Brain microvascular endothelial cell (primary cell): ENCODE results near the gene ANKRD39.

Source experiments
- DNase-seq: peaks from one replicate; pipeline ENCODE4 v3.0.0-alpha.2; 2020
- H3K27ac ChIP-seq: fragments of 250-450 bp; sonication (Bioruptor Pico); 2 replicates; pipeline ENCODE4 v1.5.1; 2020; ENCODE audit warnings: mild to moderate bottlenecking, moderate library complexity
- H3K27me3 ChIP-seq: fragments of 250-450 bp; sonication (Bioruptor Pico); replicated peaks from 2 replicates; pipeline ENCODE4 v1.5.1; 2020; ENCODE audit warnings: mild to moderate bottlenecking
- H3K36me3 ChIP-seq: fragments of 250-450 bp; sonication (Bioruptor Pico); replicated peaks from 2 replicates; pipeline ENCODE4 v1.5.1; 2020; ENCODE audit warnings: mild to moderate bottlenecking
- H3K4me3 ChIP-seq: 2 replicates; pipeline ENCODE4 v1.5.1; 2011; ENCODE audit warnings: low read depth, mild to moderate bottlenecking, control low read depth, low read length, moderate library complexity
- in situ Hi-C: cut with HindIII; loops from 2 replicates; pipeline ENCODE4 v1.10.0; 2017; ENCODE audit warnings: low sequenced_read_pairs, low pct_ligation_motif_present
- TF ChIP-seq, protein P1 (sequence below): IDR thresholded peaks from 2 replicates; pipeline ENCODE4 v1.5.1; 2011; ENCODE audit warnings: low read depth, mild to moderate bottlenecking, moderate library complexity, low read length, control low read depth, inconsistent platforms; ENCODE audit errors: missing control alignments

The ANKRD39 gene

DNA sequence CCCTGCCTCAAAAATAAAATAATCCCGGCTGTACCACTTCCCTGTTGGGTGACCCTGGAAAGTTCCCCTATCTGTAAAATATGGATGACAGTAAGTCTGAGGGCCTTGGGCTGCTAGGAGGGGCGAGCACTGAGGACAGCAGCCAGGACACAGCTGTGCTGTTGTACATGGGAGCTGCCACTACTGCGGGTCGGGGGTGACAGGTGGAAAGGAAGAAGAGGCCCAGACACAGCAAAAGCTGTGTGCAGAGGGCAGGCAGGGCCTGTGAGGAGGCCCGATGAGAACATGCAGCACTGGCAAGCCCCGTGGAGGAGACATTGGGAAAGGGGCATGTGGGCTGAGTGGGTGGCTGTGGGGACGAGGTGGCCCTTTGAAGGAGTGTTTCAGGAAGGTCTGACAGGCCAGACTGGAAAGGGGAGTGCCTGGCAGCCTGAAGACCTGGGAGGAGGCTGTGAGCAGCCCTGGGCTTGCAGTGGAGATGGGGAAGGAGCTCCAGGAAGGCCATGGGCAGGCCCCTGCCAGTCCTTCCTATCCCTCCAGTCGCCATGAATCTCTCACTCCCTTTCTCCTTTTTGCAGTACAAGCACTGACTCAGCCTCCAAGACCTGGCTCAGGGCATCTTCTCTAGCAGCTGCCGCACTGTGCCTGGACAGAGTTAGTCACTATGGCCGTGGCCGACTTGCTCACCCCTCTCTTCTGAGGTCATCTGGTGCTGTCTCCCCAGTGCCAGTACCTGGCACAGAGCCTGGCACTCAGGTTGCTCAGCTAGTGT lies 41.0 kb upstream of the ANKRD39 start:
- in situ Hi-C loops = no loop called here
- no peak overlapping the region for H3K27ac ChIP-seq
- TF ChIP-seq, protein P1, sequence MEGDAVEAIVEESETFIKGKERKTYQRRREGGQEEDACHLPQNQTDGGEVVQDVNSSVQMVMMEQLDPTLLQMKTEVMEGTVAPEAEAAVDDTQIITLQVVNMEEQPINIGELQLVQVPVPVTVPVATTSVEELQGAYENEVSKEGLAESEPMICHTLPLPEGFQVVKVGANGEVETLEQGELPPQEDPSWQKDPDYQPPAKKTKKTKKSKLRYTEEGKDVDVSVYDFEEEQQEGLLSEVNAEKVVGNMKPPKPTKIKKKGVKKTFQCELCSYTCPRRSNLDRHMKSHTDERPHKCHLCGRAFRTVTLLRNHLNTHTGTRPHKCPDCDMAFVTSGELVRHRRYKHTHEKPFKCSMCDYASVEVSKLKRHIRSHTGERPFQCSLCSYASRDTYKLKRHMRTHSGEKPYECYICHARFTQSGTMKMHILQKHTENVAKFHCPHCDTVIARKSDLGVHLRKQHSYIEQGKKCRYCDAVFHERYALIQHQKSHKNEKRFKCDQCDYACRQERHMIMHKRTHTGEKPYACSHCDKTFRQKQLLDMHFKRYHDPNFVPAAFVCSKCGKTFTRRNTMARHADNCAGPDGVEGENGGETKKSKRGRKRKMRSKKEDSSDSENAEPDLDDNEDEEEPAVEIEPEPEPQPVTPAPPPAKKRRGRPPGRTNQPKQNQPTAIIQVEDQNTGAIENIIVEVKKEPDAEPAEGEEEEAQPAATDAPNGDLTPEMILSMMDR = no peak
- no peak overlapping the region for H3K4me3 ChIP-seq
- H3K36me3 ChIP-seq = no peaks in the 10 kb centered on the region
- H3K27me3 ChIP-seq = no peaks in the 10 kb centered on the region
- DNase-seq = no peak

DNA sequence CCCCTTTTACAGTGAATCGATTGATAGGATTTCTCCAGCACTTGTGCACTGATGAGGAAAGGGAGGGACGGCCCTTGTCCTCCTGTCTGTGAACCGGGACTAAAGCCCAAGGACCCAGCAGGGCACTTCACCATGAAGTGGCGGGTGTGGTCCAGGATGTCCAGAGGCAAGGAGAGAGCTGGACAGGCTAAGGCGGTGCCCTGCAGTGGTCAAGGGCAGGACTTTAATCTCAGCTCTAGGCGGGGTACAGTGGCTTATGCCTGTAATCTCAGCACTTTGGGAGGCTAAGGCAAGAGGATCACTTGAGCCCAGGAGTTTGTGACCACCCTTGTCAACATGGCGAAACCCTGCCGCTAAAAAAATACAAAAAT lies 40.3 kb upstream of the ANKRD39 start:
- TF ChIP-seq, protein P1 = no peak
- in situ Hi-C loops = no loop called here
- no peaks in the 10 kb centered on the region for H3K27me3 ChIP-seq
- H3K4me3 ChIP-seq = no peak overlapping the region
- H3K36me3 ChIP-seq = no peaks in the 10 kb centered on the region
- H3K27ac ChIP-seq = no peak overlapping the region
- DNase-seq = no peak

DNA sequence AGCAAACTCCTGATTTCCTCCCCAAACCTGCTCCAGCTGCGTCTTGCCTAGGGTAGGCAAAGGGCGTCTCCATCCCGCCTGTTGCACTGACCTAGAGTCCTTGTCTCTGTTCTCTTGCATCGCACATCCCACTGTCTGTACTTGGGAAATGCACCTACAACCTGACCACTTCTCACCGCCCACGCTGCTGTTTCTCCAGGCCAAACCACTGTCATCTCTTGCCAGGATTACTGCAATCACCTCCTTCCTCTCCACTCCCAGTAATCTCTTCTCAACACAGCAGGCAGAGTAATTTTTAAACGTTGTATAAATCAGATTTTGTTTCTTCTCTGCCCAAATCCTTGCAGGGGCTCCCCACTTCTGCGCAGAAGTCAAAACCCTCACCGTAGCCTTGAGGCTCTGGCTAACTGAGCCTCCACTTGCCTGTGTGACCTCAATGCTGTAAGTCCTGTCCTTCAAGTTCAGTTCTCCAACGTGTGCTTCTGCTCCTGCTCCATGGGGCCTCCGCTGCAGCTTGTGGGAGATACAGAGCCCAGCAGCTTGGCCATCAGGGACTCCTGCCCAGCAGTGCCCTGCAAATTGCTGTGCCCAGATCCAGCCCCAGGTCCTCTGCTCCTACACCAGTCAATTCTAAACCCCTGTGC lies 39.8 kb upstream of the ANKRD39 start:
- H3K27ac ChIP-seq = no peak overlapping the region
- TF ChIP-seq, protein P1 = no peak
- in situ Hi-C loops = no loop called here
- H3K36me3 ChIP-seq = no peaks in the 10 kb centered on the region
- H3K4me3 ChIP-seq = no peak overlapping the region
- DNase-seq = no peak
- H3K27me3 ChIP-seq = no peaks in the 10 kb centered on the region

DNA sequence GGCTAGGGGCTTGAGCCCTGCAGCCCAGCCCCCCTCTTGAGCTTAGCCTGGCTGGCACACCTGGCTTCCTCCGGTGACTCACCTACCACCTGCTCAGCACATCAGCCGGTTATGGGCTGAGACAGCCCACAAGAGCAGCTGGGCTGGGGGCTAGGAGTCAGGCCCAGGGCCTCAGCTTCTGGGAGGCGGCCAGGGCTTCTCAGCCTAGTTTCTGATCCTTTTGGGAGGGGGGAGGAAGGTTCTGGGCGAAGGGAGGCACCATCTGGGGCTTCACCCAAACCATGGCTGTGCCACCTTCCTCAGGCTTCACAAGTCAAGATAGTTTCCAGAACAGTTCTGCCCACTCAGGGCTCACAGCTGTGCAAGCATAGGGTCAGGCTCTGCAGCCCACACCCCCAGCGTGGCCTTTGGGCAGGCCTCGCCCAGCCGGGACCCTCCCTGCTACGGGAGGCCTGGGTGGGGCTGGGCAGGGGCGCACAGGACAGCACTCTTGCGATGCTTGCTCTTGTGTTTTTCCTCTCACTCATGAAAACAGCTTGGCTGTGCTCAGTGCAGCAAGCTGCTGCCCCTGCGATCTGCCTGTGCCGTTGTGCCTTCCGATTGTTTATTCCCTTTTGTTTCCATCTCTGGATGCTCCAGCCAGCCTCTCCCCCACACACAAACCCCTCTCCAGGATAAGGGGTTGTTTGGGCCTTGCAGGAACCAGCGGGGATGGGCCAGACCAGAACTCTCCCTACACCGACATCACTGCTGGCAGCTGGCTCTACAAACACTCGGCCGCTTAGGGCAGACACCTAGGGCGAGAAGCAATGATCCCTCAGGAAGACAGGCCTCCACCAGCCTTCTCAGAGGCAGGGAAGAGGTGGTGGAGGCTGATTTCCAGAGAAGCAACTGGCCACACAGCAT lies 38.2 kb upstream of the ANKRD39 start:
- in situ Hi-C loops = no loop called here
- DNase-seq = no peak
- Histone ChIP-seq H3K27me3 (no peaks in the 10 kb centered on the region), H3K27ac (no peak overlapping the region), H3K4me3 (no peak overlapping the region), H3K36me3 (no peaks in the 10 kb centered on the region)
- TF ChIP-seq, protein P1 = no peak

DNA sequence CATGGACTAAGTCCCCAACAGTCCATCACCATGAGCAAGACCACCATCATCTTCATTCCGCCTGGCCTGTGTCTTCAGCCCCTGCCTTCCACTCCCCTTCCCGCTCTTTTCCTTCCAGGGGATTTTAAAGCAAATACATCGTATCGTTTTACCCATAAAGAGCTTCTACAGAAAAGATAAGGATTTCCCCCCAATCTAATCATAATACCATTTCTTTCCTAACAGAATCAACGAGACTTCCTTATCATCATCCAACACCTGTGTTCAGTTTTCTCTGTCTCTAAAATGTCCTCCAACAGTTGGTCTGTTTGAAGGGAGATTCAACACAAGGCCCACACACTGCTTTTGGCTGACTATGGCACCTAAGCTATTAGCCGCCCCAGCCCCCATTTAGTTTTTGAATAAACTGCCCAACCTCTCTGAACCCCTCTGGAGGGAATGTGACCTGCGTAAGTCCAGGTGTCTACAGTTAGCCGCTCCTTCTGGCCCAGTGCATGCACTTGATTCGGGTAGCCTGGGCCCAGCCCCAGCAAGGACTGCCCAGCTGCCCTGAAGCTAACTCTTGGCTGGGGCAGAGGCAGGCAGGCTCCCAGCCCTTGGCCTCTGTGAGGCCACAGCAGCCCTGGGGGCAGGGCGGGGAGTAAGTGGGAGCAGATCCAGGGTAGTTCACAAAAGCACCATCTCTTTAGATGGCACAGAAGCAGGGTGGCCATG lies 37.4 kb upstream of the ANKRD39 start:
- Histone ChIP-seq H3K27me3 (no peaks in the 10 kb centered on the region), H3K27ac (no peak overlapping the region), H3K36me3 (no peaks in the 10 kb centered on the region), H3K4me3 (no peak overlapping the region)
- TF ChIP-seq, protein P1 = no peak
- in situ Hi-C loops = no loop called here
- no peak for DNase-seq
